OCI-LY1 (cell line): Measurements from ENCODE around the gene BEST3.

Experiments
- H2AFZ ChIP-seq: fragments of 200-600 bp; sonication (generic), shearing (Covaris generic); 2 replicates; pipeline ENCODE4 v1.6.0; 2014; ENCODE audit warnings: antibody characterized with exemption, mild to moderate bottlenecking, low read length
- H3F3A ChIP-seq: fragments of 200-600 bp; sonication (generic), shearing (Covaris generic); 2 replicates; pipeline ENCODE4 v1.6.0; 2014; ENCODE audit warnings: mild to moderate bottlenecking, antibody characterized with exemption, low read length, moderate library complexity; ENCODE audit not compliant: insufficient read depth
- H3K27ac ChIP-seq: fragments of 200-600 bp; sonication (generic); 2 replicates; pipeline ENCODE4 v1.5.1; 2014; ENCODE audit warnings: low read length, mixed run types, mild to moderate bottlenecking, low read depth; ENCODE audit not compliant: poor library complexity, severe bottlenecking
- H3K27me3 ChIP-seq: fragments of 200-600 bp; sonication (generic); 2 replicates; pipeline ENCODE4 v1.6.0; 2014; ENCODE audit warnings: antibody characterized with exemption, mild to moderate bottlenecking, low read length, moderate library complexity; ENCODE audit not compliant: insufficient read depth
- H3K36me3 ChIP-seq: fragments of 200-600 bp; sonication (generic); 2 replicates; pipeline ENCODE4 v1.6.1; 2014; ENCODE audit warnings: mild to moderate bottlenecking, antibody characterized with exemption, low read length, moderate library complexity, mixed read lengths; ENCODE audit not compliant: insufficient read depth
- H3K4me1 ChIP-seq: fragments of 200-600 bp; sonication (generic); 2 replicates; pipeline ENCODE4 v1.5.1; 2014; ENCODE audit warnings: mild to moderate bottlenecking, low read length, moderate library complexity; ENCODE audit not compliant: insufficient read depth, severe bottlenecking
- H3K4me2 ChIP-seq: fragments of 200-600 bp; sonication (generic), shearing (Covaris generic); 2 replicates; pipeline ENCODE4 v1.6.1; 2014; ENCODE audit warnings: low read length
- H3K4me3 ChIP-seq: fragments of 200-600 bp; sonication (generic); 2 replicates; pipeline ENCODE4 v1.5.1; 2014; ENCODE audit warnings: low read length, low read depth, mild to moderate bottlenecking, mixed read lengths; ENCODE audit not compliant: poor library complexity, severe bottlenecking
- H3K79me2 ChIP-seq: fragments of 200-600 bp; shearing (Covaris generic); 2 replicates; pipeline ENCODE4 v1.6.1; 2016; ENCODE audit warnings: mixed run types, low read length, mixed read lengths; ENCODE audit not compliant: insufficient read depth
- H3K9ac ChIP-seq: fragments of 200-600 bp; sonication (generic), shearing (Covaris generic); 2 replicates; pipeline ENCODE4 v1.6.1; 2014; ENCODE audit warnings: mild to moderate bottlenecking, low read length, mixed read lengths
- H3K9me2 ChIP-seq: fragments of 200-600 bp; sonication (generic), shearing (Covaris generic); 2 replicates; pipeline ENCODE4 v1.6.1; 2014; ENCODE audit warnings: low read depth, mild to moderate bottlenecking, low read length, mixed read lengths
- H3K9me3 ChIP-seq: fragments of 200-600 bp; shearing (Covaris generic); 2 replicates; pipeline ENCODE4 v1.6.1; 2014; ENCODE audit warnings: low read length, mixed read lengths
- H4K20me1 ChIP-seq: fragments of 200-600 bp; sonication (generic), shearing (Covaris generic); 2 replicates; pipeline ENCODE4 v1.6.0; 2016; ENCODE audit warnings: mild to moderate bottlenecking, low read length; ENCODE audit not compliant: insufficient read depth
- EZH2 ChIP-seq: fragments of 200-600 bp; sonication (generic), shearing (Covaris generic); IDR thresholded peaks from 2 replicates; pipeline ENCODE4 v1.8.0; 2017; ENCODE audit warnings: borderline replicate concordance, mixed run types, mild to moderate bottlenecking, antibody characterized with exemption, low read length, moderate library complexity, mixed read lengths
- TF ChIP-seq, protein P1 (sequence below): fragments of 200-600 bp; sonication (generic), shearing (Covaris generic); IDR thresholded peaks from 2 replicates; pipeline ENCODE4 v1.5.1; 2017; ENCODE audit warnings: mild to moderate bottlenecking, antibody characterized with exemption, low read length, moderate library complexity, mixed read lengths

The BEST3 gene

DNA sequence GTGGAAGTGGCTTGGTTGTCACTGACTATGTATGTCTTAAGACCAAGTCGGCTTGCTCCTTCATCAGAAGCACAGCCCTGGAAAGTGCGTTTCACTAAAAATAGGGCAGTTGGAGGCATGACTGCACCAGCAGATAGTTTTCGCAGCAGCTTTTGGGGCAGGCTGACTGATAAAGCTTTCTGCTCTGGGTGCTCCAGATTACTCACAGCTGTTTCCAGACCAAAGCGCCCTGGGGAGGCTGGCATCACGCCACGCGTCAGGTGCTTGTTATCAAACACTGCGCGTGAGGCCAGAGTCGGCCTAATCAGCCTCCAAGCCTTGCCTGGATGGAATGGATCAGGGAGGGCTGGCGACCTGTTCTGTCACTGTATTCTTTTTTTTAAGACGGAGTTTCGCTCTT, 75.1 kb downstream of the BEST3 start:
- Histone ChIP-seq H3K4me1 (no peaks in the 10 kb centered on the region), H3K27ac (no peak overlapping the region), H2AFZ (no peak overlapping the region), H3K4me2 (no peak overlapping the region), H3K9ac (no peak overlapping the region), H4K20me1 (no peaks in the 10 kb centered on the region), H3K36me3 (no peaks in the 10 kb centered on the region), H3F3A (no peaks in the 10 kb centered on the region), H3K79me2 (no peaks in the 10 kb centered on the region), H3K9me3 (no peaks in the 10 kb centered on the region), H3K4me3 (no peak overlapping the region), H3K27me3 (0 out of 2 replicates have a peak, but pooled peaks cover 5% of the 10 kb centered on the region), H3K9me2 (no peaks in the 10 kb centered on the region)
- TF ChIP-seq, protein P1, sequence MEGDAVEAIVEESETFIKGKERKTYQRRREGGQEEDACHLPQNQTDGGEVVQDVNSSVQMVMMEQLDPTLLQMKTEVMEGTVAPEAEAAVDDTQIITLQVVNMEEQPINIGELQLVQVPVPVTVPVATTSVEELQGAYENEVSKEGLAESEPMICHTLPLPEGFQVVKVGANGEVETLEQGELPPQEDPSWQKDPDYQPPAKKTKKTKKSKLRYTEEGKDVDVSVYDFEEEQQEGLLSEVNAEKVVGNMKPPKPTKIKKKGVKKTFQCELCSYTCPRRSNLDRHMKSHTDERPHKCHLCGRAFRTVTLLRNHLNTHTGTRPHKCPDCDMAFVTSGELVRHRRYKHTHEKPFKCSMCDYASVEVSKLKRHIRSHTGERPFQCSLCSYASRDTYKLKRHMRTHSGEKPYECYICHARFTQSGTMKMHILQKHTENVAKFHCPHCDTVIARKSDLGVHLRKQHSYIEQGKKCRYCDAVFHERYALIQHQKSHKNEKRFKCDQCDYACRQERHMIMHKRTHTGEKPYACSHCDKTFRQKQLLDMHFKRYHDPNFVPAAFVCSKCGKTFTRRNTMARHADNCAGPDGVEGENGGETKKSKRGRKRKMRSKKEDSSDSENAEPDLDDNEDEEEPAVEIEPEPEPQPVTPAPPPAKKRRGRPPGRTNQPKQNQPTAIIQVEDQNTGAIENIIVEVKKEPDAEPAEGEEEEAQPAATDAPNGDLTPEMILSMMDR = no peak
- TF ChIP-seq EZH2 = no peak

DNA sequence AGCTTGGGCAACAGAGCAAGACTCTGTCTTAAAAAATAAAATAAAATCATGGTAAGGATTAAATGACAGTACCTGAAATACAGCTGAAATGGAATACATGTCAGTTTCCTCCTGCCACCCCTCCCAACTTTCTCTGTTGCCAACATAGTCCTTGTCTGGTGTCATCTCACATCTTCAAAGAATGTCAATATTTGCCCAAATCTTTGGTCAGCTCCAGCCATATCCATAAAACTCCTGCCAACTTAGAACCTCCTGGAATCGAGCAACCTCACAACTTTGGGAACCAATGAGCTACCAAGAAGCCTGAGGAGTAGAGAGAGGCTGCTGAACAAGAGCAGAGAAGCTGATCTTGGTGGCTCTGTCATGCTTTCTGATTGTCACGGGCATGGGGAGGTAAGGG, 77.6 kb downstream of the BEST3 start:
- Histone ChIP-seq H3K36me3 (no peaks in the 10 kb centered on the region), H3K9me2 (no peaks in the 10 kb centered on the region), H3K79me2 (no peaks in the 10 kb centered on the region), H4K20me1 (no peaks in the 10 kb centered on the region), H3F3A (no peaks in the 10 kb centered on the region), H3K4me3 (no peak overlapping the region), H3K4me2 (no peak overlapping the region), H3K9me3 (no peaks in the 10 kb centered on the region), H3K27me3 (0 out of 2 replicates have a peak, but pooled peaks cover 5% of the 10 kb centered on the region), H3K4me1 (no peaks in the 10 kb centered on the region), H2AFZ (no peak overlapping the region), H3K27ac (no peak overlapping the region), H3K9ac (no peak overlapping the region)
- TF ChIP-seq EZH2 = no peak
- TF ChIP-seq, protein P1 = no peak

DNA sequence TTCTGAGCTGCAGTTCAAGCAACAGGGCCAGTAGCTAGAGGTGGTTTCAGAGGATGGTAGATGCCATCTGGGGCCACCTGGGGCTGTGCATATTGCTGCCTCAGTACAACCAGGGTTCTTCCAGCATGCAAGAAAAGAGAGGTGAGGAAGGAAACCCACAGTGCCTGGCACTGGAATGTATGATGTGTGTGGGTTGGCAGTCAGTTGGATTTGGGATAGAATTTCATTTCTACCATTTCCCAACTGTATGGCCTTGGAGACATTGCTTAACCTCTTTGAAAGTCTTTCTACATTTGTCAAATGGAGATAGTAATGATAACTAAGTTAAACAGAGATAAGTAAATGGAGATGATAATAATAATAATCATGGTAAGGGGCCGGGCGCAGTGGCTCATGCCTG, 78.2 kb downstream of the BEST3 start:
- Histone ChIP-seq H3K27ac (no peak overlapping the region), H3K4me2 (no peak overlapping the region), H3K27me3 (0 out of 2 replicates have a peak, but pooled peaks cover 6% of the 10 kb centered on the region), H3K9ac (no peak overlapping the region), H3F3A (no peaks in the 10 kb centered on the region), H3K9me3 (no peaks in the 10 kb centered on the region), H3K79me2 (no peaks in the 10 kb centered on the region), H3K36me3 (no peaks in the 10 kb centered on the region), H4K20me1 (no peaks in the 10 kb centered on the region), H2AFZ (no peak overlapping the region), H3K4me1 (no peaks in the 10 kb centered on the region), H3K4me3 (no peak overlapping the region), H3K9me2 (no peaks in the 10 kb centered on the region)
- TF ChIP-seq, protein P1 = no peak
- no peak for TF ChIP-seq EZH2
